Type B pancreatic cell (in vitro differentiated cells): ENCODE measurements around the gene ADCY9. TPM values are rescaled to one million over a fixed set of nuclear protein-coding genes. Genes with fewer than 3 reads are reported as not detected.

Source experiments
- DNase-seq: peaks from one replicate; pipeline ENCODE4 v3.0.0; 2021; ENCODE audit warnings: mixed read lengths; ENCODE audit not compliant: unreplicated experiment; ENCODE audit errors: extremely low spot score
- H3K27ac Mint-ChIP-seq: 2 replicates; pipeline ENCODE4 v1.8.0; 2021; ENCODE audit warnings: mild to moderate bottlenecking, mixed read lengths
- H3K27me3 Mint-ChIP-seq: 2 replicates; pipeline ENCODE4 v1.8.0; 2021; ENCODE audit warnings: mixed read lengths
- H3K36me3 Mint-ChIP-seq: 2 replicates; pipeline ENCODE4 v1.8.0; 2021; ENCODE audit warnings: mixed read lengths
- H3K4me1 Mint-ChIP-seq: one replicate; pipeline ENCODE4 v1.8.0; 2021; ENCODE audit warnings: mixed read lengths; ENCODE audit not compliant: unreplicated experiment
- H3K4me3 Mint-ChIP-seq: 2 replicates; pipeline ENCODE4 v1.8.0; 2021; ENCODE audit warnings: mild to moderate bottlenecking, mixed read lengths
- H3K9me3 Mint-ChIP-seq: 2 replicates; pipeline ENCODE4 v1.8.0; 2021; ENCODE audit warnings: mixed read lengths
- total RNA-seq: library from RNA; stranded (reverse); gene quantifications from 2 replicates; pipeline ENCODE4 v1.2.1, GENCODE V29; 2021; ENCODE audit warnings: low replicate concordance
- TF ChIP-seq, protein P1 (sequence below): fragments of 200-600 bp; sonication (generic); conservative IDR thresholded peaks from 2 replicates; pipeline ENCODE4 v1.5.0; 2021; ENCODE audit warnings: antibody characterized with exemption, mild to moderate bottlenecking

ADCY9 gene
- total RNA-seq, 1 donor from 2014 or later: 13.9 TPM

GRCh38 chr16:3922241-3922640 is 194.0 kb downstream of the ADCY9 start:
- TF ChIP-seq, protein P1, sequence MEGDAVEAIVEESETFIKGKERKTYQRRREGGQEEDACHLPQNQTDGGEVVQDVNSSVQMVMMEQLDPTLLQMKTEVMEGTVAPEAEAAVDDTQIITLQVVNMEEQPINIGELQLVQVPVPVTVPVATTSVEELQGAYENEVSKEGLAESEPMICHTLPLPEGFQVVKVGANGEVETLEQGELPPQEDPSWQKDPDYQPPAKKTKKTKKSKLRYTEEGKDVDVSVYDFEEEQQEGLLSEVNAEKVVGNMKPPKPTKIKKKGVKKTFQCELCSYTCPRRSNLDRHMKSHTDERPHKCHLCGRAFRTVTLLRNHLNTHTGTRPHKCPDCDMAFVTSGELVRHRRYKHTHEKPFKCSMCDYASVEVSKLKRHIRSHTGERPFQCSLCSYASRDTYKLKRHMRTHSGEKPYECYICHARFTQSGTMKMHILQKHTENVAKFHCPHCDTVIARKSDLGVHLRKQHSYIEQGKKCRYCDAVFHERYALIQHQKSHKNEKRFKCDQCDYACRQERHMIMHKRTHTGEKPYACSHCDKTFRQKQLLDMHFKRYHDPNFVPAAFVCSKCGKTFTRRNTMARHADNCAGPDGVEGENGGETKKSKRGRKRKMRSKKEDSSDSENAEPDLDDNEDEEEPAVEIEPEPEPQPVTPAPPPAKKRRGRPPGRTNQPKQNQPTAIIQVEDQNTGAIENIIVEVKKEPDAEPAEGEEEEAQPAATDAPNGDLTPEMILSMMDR: no peak
- H3K9me3 Mint-ChIP-seq: peaks cover 10% of the 10 kb centered on the region

GRCh38 chr16:3920206-3920605 is 196.0 kb downstream of the ADCY9 start:
- no peak overlapping the region for H3K27ac Mint-ChIP-seq
- no peak for DNase-seq

More at GRCh38 chr16:3922241-3922640, 194.0 kb downstream of the ADCY9 start:
- H3K4me1 Mint-ChIP-seq: no peaks in the 10 kb centered on the region
- no peaks in the 10 kb centered on the region for H3K36me3 Mint-ChIP-seq
- H3K27ac Mint-ChIP-seq: no peak overlapping the region
- no peaks in the 10 kb centered on the region for H3K27me3 Mint-ChIP-seq
- no peak for DNase-seq
- H3K4me3 Mint-ChIP-seq: no peak overlapping the region

DNA sequence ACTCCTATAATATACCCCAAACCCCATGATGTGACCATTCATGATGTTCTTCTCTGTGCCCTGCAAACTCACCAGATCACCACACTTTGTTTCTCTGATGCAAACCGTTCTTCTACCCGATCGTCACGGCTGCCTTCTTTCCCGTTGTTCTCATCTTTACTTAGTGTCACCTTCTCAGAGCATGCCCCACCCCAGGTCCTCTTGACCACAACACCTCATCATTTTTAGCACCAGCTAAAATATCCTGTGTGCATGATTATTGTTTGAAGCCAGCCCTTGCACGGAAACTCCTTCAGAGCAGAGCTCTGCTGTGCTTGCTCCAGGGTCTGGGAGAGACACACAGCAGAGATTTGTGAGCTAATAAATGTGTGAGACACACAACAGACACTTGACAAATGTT is 196.8 kb downstream of the ADCY9 start:
- Mint-ChIP-seq H3K9me3 (peaks cover 15% of the 10 kb centered on the region), H3K27me3 (no peaks in the 10 kb centered on the region), H3K27ac (no peak overlapping the region), H3K36me3 (no peaks in the 10 kb centered on the region), H3K4me3 (no peak overlapping the region), H3K4me1 (peaks cover 4% of the 10 kb centered on the region)
- no peak for DNase-seq
- TF ChIP-seq, protein P1: no peak

More at GRCh38 chr16:3920206-3920605, 196.0 kb downstream of the ADCY9 start:
- Mint-ChIP-seq H3K4me3 (no peak overlapping the region), H3K9me3 (peaks cover 13% of the 10 kb centered on the region), H3K27me3 (no peaks in the 10 kb centered on the region), H3K4me1 (peaks cover 3% of the 10 kb centered on the region), H3K36me3 (no peaks in the 10 kb centered on the region)
- TF ChIP-seq, protein P1: no peak

DNA sequence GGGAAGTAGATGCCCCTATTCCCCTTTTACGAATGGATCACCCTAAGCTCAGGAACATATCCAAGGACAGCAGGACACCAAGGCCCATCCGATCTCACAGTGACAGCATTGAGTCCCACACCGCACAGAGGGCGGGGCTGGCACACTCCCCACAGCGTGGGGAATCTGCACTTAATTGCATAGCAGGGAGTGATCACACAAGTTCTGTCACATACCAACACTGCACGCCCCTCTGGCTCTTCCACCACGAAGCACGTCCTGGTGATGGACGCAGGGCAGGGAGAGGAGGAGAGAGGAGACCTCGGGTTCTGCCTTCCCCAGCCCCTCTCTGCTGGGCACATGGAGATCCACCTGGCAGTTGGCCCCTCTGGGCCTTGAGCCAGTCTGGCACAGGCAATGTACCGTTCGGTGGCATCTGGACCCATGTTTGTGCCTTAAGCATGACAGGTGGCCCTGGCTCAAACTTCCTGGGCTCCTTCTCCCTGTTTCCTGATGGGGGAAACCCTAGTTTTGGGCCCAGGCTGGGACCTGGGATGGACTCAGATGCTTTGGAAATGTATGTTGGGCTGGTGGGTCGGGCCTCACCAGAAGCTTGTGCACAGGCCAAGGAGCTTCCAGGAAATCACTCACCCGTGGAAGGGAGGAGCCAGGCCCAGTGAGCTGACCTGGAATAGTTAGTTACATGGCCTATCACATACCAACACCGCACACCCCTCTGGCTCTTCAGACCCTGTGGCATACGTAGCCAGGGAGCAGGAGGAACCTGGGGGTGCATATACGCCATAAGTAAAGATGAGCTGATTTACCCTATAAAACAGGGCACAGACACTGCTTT is 200.6 kb downstream of the ADCY9 start:
- no peak for DNase-seq
- TF ChIP-seq, protein P1: no peak
- Mint-ChIP-seq H3K36me3 (no peaks in the 10 kb centered on the region), H3K4me1 (peaks cover 4% of the 10 kb centered on the region), H3K4me3 (peak overlapping the region; percentile 85), H3K27me3 (no peaks in the 10 kb centered on the region), H3K27ac (peak overlapping the region; percentile 98), H3K9me3 (peaks cover 15% of the 10 kb centered on the region)

- Mint-ChIP-seq H3K36me3 (no peaks in the 10 kb centered on the region), H3K27me3 (no peaks in the 10 kb centered on the region), H3K9me3 (peaks cover 5% of the 10 kb centered on the region), H3K4me1 (peaks cover 4% of the 10 kb centered on the region), H3K4me3 (no peak overlapping the region), H3K27ac (no peak overlapping the region)
- TF ChIP-seq, protein P1: no peak
- DNase-seq: no peak
Observed at GRCh38 chr16:3912897-3913296, 203.3 kb downstream of the ADCY9 start.

Other genes starting within 250 kb of the ADCY9 start
- gene CREBBP, start 235.7 kb downstream of the ADCY9 start, total RNA-seq: 85.1 and 93.6 TPM in 2 replicates
- 1.2 TPM in 1 of 2 replicates, not detected in the other for gene SRL, start 125.6 kb upstream of the ADCY9 start, total RNA-seq
- 11.8 and 27.0 TPM in 2 replicates for gene TFAP4, start 156.6 kb upstream of the ADCY9 start, total RNA-seq
- 13.1 and 23.0 TPM in 2 replicates for gene GLIS2, start 199.6 kb upstream of the ADCY9 start, total RNA-seq
- gene PAM16, start 234.9 kb upstream of the ADCY9 start, total RNA-seq: 30.5 and 39.3 TPM in 2 replicates